GM06990 (cell line): ENCODE measurements around the gene AGBL3.

Experiments used
- DNase-seq: peaks from one replicate; pipeline ENCODE4 v3.0.0-alpha.2; 2011; ENCODE audit not compliant: insufficient read length; ENCODE audit errors: extremely low read depth
- H3K27me3 ChIP-seq: replicated peaks from 2 replicates; pipeline ENCODE4 v1.6.0; 2011; ENCODE audit warnings: low read length; ENCODE audit not compliant: control insufficient read depth, insufficient read depth
- H3K36me3 ChIP-seq: 2 replicates; pipeline ENCODE4 v1.5.1; 2011; ENCODE audit warnings: low read length; ENCODE audit not compliant: control insufficient read depth, insufficient read depth
- H3K4me3 ChIP-seq: replicated peaks from 2 replicates; pipeline ENCODE4 v1.5.1; 2011; ENCODE audit warnings: low read depth, mild to moderate bottlenecking, control low read depth, low read length
- CTCF ChIP-seq: IDR thresholded peaks from 2 replicates; pipeline ENCODE4 v1.5.1; 2011; ENCODE audit warnings: low read length, control low read depth, mild to moderate bottlenecking, inconsistent platforms; ENCODE audit not compliant: insufficient read depth, poor library complexity, severe bottlenecking

Gene AGBL3

GRCh38 chr7:134986363-134987251 is at the start of gene AGBL3:
AGBL3 (plus strand) TSS chr7:134986508; CDS start chr7:134987934, 1,426 bp downstream.
- Histone ChIP-seq H3K36me3 (no peaks in the 10 kb centered on the region), H3K4me3 (peak within 1 kb of the TSS; percentile 82), H3K27me3 (no peaks in the 10 kb centered on the region)
- peak; percentile 85 for TF ChIP-seq CTCF
- peak; percentile 90 for DNase-seq

GRCh38 chr7:134936893-134937510 is 49.3 kb upstream of the AGBL3 start:
- TF ChIP-seq CTCF: no peak
- Histone ChIP-seq H3K27me3 (no peaks in the 10 kb centered on the region), H3K4me3 (no peak overlapping the region), H3K36me3 (no peaks in the 10 kb centered on the region)
- no peak for DNase-seq

- no peak for TF ChIP-seq CTCF
- DNase-seq: no peak
- Histone ChIP-seq H3K4me3 (no peak overlapping the region), H3K27me3 (no peaks in the 10 kb centered on the region), H3K36me3 (no peaks in the 10 kb centered on the region)
Measured at GRCh38 chr7:134938141-134938540, 48.2 kb upstream of the AGBL3 start.

GRCh38 chr7:134939136-134939535 is 47.2 kb upstream of the AGBL3 start:
- H3K27me3 ChIP-seq: no peaks in the 10 kb centered on the region
- no peak for TF ChIP-seq CTCF
- no peak overlapping the region for H3K4me3 ChIP-seq
- no peaks in the 10 kb centered on the region for H3K36me3 ChIP-seq
- DNase-seq: no peak

- H3K4me3 ChIP-seq: no peak overlapping the region
- no peaks in the 10 kb centered on the region for H3K27me3 ChIP-seq
- no peak for DNase-seq
- H3K36me3 ChIP-seq: no peaks in the 10 kb centered on the region
- no peak for TF ChIP-seq CTCF
Measured at GRCh38 chr7:134940729-134941128, 45.6 kb upstream of the AGBL3 start.
